Stimulated activated CD4-positive, alpha-beta T cell treated with anti-CD3 and anti-CD28 coated beads, TNF-alpha, amount 100 ng/mL, for 4 hours (primary cell): ENCODE measurements around the gene ARHGAP10.

Experiments used
- DNase-seq, 3 experiments: peaks; one replicate each; pipeline ENCODE4 v3.0.0-alpha.2; 2020; ENCODE audit warnings: low read depth in 3 of 3

Gene ARHGAP10

GRCh38 chr4:147825451-147826287 is 93.8 kb downstream of the ARHGAP10 start:
- no peak for DNase-seq

GRCh38 chr4:147826288-147826646 is 94.4 kb downstream of the ARHGAP10 start:
- no peak for DNase-seq

- DNase-seq = no peak
These were observed 96.5 kb downstream of the ARHGAP10 start for GRCh38 chr4:147828331-147828905.

GRCh38 chr4:147829401-147830101 is 97.7 kb downstream of the ARHGAP10 start:
- DNase-seq = no peak

DNA sequence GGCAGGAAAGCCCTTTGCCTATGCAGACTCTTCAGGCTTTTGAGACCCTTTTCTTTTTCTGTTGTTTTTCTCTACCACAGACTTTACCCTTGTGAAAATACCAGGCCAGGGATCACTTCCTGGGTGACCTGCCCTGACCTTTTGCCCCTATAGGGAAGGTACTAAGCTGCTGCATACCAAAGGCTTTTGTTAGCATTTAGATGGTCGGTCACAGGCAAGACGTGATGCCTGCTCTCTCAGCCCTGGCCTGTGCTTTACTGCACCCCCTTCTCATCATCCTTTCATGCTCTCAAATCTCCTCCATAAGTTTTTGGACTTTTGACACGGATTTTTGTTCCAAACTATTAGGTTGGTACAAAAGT is 98.2 kb downstream of the ARHGAP10 start:
- DNase-seq = no peak

GRCh38 chr4:147830987-147831386 is 99.1 kb downstream of the ARHGAP10 start:
- no peak for DNase-seq

DNA sequence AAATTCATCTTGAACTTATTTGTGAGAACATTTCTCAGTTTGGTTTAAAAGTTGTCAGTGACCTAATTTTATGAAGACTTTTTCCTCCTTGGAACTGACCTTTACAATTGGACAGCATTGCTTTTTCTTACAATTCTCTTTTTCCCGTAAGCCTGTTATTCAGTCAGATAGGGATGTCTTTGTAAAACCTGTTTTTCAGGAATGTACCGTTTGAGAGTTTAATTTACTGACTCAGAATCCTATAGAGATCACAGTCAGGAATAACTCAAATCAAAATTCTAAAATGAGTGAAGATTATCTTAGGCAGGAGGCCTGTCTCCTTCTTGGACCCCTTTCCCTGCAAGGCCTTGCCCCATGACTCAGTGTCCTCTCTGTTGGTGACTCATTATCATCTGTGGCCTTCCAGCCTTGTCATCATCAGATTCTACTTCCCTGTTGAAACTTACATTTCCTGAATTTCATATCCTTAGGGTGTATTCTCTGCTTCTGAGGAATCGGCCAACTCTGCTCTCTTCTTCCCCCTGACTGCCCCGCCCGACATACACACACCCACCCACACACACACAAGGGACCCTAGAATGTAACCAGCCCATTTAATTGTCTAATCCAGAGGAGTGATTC is 99.8 kb downstream of the ARHGAP10 start:
- no peak for DNase-seq

GRCh38 chr4:147833254-147833653 is 101.4 kb downstream of the ARHGAP10 start:
- DNase-seq = no peak

GRCh38 chr4:147833741-147834140 is 101.9 kb downstream of the ARHGAP10 start:
- no peak for DNase-seq

- no peak for DNase-seq
These were observed 102.6 kb downstream of the ARHGAP10 start for GRCh38 chr4:147834480-147834879.

DNA sequence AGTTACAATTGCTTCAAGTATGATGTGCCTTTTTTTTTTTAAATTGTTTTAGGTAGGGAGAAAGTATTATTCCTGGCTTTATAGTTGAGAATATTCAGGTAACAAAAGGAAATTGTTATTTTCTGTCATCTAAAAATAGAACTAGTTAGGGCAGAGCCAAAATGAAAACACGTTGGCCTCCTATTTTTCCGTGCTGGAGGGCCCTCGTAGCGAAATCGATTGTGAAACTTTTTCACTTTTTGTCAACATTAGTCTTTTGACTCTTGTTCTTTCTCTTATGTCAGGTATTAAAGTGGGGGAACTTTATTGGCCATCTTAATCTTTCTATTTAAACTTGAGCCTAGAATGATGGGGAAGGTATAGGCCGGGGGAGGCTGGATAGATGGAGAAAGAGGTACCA is 104.9 kb downstream of the ARHGAP10 start:
- DNase-seq = no peak

GRCh38 chr4:147837435-147837834 is 105.5 kb downstream of the ARHGAP10 start:
- no peak for DNase-seq

GRCh38 chr4:147837854-147838253 is 106.0 kb downstream of the ARHGAP10 start:
- DNase-seq = no peak

DNA sequence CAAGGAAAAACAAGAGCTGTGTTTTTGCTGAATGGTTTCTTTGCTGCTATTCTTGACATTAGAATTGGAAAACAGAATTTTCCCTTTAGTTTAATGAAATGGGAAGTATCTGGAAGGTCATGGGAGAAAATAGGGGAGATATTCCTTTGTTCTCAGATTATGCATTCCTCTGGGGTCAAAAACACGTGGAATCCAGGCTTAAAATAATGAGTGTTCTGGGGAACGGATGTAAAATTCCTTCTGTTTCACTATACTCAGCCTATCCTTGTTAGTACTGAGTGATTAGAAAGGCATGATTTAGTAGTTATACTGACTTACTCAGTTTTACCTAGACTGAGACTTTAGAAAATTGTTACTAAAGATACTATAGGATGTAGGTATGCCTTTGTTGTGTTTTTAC is 107.3 kb downstream of the ARHGAP10 start:
- no peak for DNase-seq

- DNase-seq = no peak
These were observed 107.8 kb downstream of the ARHGAP10 start for GRCh38 chr4:147839663-147840062.

GRCh38 chr4:147840838-147841738 is 109.2 kb downstream of the ARHGAP10 start:
- DNase-seq = no peak

DNA sequence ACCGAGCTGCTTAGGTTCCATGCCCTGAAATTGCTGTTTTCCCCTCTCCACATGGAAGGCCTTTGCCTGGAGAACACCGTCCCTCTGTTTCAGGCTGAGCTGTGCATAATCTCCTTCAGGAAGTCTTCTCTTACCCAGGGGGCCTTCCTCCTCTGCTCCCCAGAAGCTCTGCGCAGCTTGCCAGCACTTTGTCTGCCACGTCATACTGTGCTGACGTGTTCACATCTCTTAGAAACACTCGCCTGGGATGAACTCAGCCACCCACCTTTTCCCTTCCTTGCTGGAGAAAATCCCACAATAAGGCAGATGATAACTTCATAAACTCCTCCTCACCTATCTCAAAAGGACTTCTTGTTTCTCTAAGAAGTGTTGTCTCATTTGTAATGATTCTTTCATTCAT is 110.7 kb downstream of the ARHGAP10 start:
- no peak for DNase-seq

DNA sequence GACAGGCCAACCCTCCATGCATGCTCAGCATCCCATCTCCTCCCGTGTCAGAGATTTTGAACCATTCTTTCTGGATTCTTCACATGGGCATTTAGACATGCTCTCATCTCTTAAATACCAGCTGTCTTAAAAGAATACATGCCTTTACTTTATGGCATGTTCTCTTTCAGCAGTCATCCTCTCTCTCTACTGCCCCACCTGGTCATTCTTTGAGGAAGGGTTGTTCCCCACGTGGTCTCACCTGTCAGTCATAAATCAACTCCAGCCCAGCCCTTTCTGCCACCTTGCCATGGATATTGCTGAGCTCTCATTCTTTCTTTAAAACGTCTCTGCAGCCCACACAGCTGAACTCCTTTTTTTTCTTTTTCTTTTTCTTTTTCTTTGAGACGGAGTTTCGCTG is 111.3 kb downstream of the ARHGAP10 start:
- DNase-seq = no peak

DNA sequence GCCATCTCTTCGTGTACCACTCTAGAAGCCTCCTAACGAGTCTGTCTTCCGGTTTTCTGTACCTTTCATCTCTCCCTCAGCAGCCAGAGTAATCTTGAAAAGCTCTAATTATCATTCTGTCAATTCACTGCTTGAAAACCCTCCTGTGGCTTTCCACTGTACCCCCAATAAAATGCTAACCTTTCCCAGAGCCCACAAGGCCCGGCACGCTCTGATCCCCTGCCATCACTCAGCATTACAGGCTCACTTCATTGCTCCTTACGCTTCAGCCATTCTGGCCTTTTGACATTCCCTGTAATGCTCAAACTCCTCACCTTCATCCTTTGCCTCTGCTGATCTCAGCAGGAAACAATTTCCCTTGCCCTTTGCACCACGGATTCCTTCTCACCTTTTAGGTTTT is 112.9 kb downstream of the ARHGAP10 start:
- no peak for DNase-seq

GRCh38 chr4:147846318-147847155 is 114.6 kb downstream of the ARHGAP10 start:
- no peak for DNase-seq
